GM19025 (cell line): ENCODE measurements around the gene TBL1X.
A peak's percentile ranks its signal among the peaks of the same experiment; 100 is the strongest.
"Not testable (repeated sequence)": the region's sequence is repeated elsewhere in the genome, so short reads cannot be mapped to it uniquely, and the experiment has no call there.

Experiments
- ATAC-seq: cut with Tn5 transposase; IDR thresholded peaks from one replicate; pipeline ENCODE4 v1.9.1; 2021; ENCODE audit warnings: mild to moderate bottlenecking, low read depth, moderate library complexity; ENCODE audit not compliant: unreplicated experiment

TBL1X gene

GRCh38 chrX:9458516-9459078, 6.3 kb upstream of the TBL1X start:
- ATAC-seq: no peak

GRCh38 chrX:9459186-9459748, 5.6 kb upstream of the TBL1X start:
- no peak for ATAC-seq

GRCh38 chrX:9461087-9461486, 3.8 kb upstream of the TBL1X start:
- ATAC-seq: no peak

- ATAC-seq: no peak
These were observed 2.4 kb upstream of the TBL1X start for GRCh38 chrX:9462456-9462855.

GRCh38 chrX:9465380-9466123, 694 bp downstream of the TBL1X start:
- ATAC-seq: peak; percentile 18

GRCh38 chrX:9466124-9466495, 1.3 kb downstream of the TBL1X start:
- no peak for ATAC-seq

GRCh38 chrX:9466736-9467135, 1.9 kb downstream of the TBL1X start:
- no peak for ATAC-seq

- no peak for ATAC-seq
These were observed 2.3 kb downstream of the TBL1X start for GRCh38 chrX:9467146-9467545.

- ATAC-seq: no peak
These were observed 2.9 kb downstream of the TBL1X start for GRCh38 chrX:9467751-9468150.

GRCh38 chrX:9471571-9471985, 6.7 kb downstream of the TBL1X start:
- ATAC-seq: no peak

GRCh38 chrX:9473708-9474107, 8.8 kb downstream of the TBL1X start:
- ATAC-seq: no peak

GRCh38 chrX:9475417-9475816, 10.6 kb downstream of the TBL1X start:
- not testable (repeated sequence) for ATAC-seq

- ATAC-seq: no peak
These were observed 11.1 kb downstream of the TBL1X start for GRCh38 chrX:9475984-9476383.

GRCh38 chrX:9476810-9477575, 12.1 kb downstream of the TBL1X start:
- no peak for ATAC-seq

- no peak for ATAC-seq
These were observed 17.6 kb downstream of the TBL1X start for GRCh38 chrX:9482408-9482807.

- no peak for ATAC-seq
These were observed 18.0 kb downstream of the TBL1X start for GRCh38 chrX:9482837-9483236.

GRCh38 chrX:9483376-9483775, 18.5 kb downstream of the TBL1X start:
- ATAC-seq: no peak

- no peak for ATAC-seq
These were observed 22.0 kb downstream of the TBL1X start for GRCh38 chrX:9486786-9487387.

GRCh38 chrX:9488586-9488985, 23.7 kb downstream of the TBL1X start:
- no peak for ATAC-seq

GRCh38 chrX:9489234-9489633, 24.4 kb downstream of the TBL1X start:
- ATAC-seq: no peak

- no peak for ATAC-seq
These were observed 28.0 kb downstream of the TBL1X start for GRCh38 chrX:9492901-9493300.
